Left ventricle myocardium superior (tissue), 1 donor: ENCODE results near the gene CHGA. TPM values are rescaled to one million over a fixed set of nuclear protein-coding genes. Genes with fewer than 3 reads are reported as not detected.

Experiments
- ATAC-seq: fragments of 200-7000 bp; cut with Tn5 transposase; one replicate; pipeline ENCODE4 v1.9.1; 2020; ENCODE audit warnings: mild to moderate bottlenecking, moderate library complexity
- DNase-seq: peaks from one replicate; pipeline ENCODE4 v3.0.0-alpha.2; 2020
- intact Hi-C: fragments of 100-400 bp; cut with micrococcal nuclease; formaldehyde crosslinking; loops from one replicate; pipeline ENCODE4 v1.11.0; 2022
- total RNA-seq: library from RNA; stranded (reverse); fragmentation: NEBNext Ultra II Directional; extraction: Animal tissue kit (Norgen Biotek cat#: 25700); gene quantifications from one replicate; pipeline ENCODE4 v1.2.1, GENCODE V29; 2021
- donor health status: DM: no; HTN: yes; CAD: no; lungs with severe emphysema.

Gene CHGA
- total RNA-seq, 1 donor from 2014 or later = not detected

DNA sequence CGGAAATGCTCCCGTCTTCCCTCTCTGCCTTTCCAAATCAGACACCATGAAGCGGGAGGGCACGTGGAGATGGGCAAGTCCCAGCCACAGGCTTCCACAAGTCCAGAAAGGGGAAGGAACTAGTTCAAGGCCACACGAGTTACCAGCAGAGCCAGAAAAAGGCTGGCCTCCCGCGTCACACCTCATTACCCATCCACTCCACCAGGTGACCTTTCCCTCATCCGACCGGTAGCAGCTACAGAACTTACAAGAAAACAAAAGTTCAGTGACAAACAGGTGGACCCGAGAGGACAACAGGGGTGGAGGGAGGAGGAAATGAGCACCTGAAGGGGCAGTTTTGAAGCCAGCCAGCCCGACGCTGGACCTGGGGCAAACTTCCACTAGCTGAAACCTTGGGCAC, 46.9 kb downstream of the CHGA start:
- no peak for DNase-seq
- ATAC-seq = no peak
- intact Hi-C loops = no loop called here

DNA sequence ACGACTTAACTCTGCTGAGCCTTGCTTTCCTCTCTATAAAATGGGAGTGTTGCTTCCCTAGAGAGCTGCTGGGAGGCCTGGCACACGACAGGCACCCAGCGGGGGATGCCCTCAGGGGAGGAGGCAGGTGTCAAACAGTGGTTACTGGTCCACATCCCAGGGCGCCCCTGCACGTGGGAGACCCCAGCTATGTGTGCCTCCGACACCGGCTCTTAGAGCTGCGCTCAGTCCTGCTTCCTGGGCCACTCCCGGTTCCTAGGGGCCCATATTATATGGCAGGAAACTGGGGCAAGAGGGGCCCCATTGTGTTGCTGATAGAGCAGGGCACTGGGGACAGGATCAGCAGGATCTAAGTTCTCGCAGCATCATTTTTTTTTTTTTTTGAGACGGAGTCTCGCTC, 47.3 kb downstream of the CHGA start:
- intact Hi-C loops = no loop called here
- no peak for ATAC-seq
- no peak for DNase-seq

- intact Hi-C loops = no loop called here
- DNase-seq (no peak), ATAC-seq (no peak)
Measured at GRCh38 chr14:92971601-92972180, 48.7 kb downstream of the CHGA start.

DNA sequence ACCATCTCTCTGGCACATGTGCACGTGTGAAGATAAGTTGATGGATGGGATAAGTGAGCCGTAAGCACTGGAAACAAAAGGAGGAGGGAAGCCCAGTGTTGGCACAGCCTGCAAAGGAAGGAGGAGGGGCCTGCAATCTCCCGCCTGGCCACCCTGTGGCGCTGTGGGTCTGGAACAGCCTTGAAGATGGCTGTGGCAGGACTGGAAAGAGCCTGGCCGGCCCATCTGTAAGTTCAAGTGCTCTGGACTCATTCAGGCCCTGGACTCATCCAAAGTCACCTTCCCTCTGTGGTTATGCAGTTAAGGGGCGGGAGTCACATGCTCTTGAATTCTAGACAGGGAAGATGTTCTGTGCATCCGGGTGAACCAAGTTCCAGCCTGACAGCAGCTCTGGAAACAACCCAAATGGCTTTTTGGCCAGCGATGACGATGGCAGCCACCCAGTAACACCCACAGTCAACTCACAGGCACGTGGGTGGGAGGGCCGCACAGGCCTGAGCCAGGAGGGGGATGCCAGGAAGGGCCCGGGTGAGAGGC, 50.4 kb downstream of the CHGA start:
- intact Hi-C loops = no loop called here
- DNase-seq (peak; percentile 90), ATAC-seq (peak; percentile 93)

- no peak for DNase-seq
- intact Hi-C loops = no loop called here
- peak; percentile 52 for ATAC-seq
Measured at GRCh38 chr14:92973798-92974372, 50.9 kb downstream of the CHGA start.

- DNase-seq (no peak), ATAC-seq (no peak)
- intact Hi-C loops = no loop called here
Measured at GRCh38 chr14:92974541-92975345, 51.8 kb downstream of the CHGA start.

DNA sequence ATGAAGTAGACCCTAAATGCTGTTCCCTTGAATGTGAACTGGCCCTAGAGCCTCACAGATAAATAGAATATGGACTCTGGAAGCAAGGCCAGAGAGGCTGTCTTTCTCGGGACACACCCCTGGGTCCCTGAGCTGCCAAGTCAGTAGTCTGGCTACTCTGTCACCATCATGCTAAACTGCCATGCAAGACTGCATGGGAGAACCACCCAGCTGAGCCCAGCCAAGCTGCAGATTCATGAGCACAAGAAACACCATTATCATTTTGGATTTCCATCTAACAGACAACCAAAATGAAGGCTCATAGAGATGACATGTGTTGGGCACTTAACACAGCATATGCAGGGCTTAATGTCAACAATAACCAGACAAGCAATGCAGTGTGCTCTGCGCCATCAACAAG, 53.3 kb downstream of the CHGA start:
- ATAC-seq = no peak
- intact Hi-C loops = no loop called here

GRCh38 chr14:92978229-92979021, 55.5 kb downstream of the CHGA start:
- DNase-seq = no peak
- no peak for ATAC-seq
- intact Hi-C loops = no loop called here

More for the DNA sequence above, 53.3 kb downstream of the CHGA start:
- DNase-seq = no peak

DNA sequence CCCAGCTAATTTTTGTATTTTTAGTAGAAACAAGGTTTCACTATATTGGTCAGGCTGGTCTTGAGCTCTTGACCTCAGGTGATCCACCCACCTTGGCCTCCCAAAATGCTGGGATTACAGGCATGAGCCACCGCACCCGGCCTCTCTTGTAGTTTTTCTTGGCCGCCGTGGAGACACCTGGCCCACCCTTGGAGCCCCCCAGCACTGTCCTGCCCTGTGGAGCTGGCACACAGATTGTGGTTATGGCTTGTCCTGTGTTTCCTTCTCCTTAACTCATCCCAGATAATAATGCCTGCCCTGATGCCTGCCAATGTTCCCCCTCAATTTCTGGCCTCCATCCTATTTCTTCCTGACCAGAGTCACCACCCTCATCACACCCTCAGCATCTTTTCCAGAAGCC, 57.9 kb downstream of the CHGA start:
- ATAC-seq = no peak
- intact Hi-C loops = no loop called here
- DNase-seq = no peak

- no peak for DNase-seq
- no peak for ATAC-seq
Measured at GRCh38 chr14:92981726-92982125, 58.8 kb downstream of the CHGA start.

DNA sequence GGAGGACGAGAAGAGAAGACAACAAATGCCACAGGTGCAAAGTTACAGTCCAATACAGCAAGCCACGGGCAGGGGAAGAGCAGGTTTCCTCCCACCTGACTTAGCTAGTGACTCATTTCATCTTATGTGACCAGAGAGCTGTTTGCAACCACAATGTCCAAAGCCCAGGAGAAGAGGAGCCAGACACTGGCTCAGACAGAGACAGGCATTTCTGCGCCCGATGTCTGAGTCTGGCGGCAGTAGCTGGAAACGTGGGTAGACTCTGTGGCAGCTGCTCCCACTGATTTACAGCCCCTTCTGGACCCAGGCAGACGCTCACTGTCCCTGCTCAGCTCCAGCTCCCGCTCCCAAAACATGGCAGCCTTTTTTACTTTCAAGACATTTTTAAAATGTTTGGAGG, 60.0 kb downstream of the CHGA start:
- intact Hi-C loops = no loop called here
- DNase-seq = no peak

More at GRCh38 chr14:92981726-92982125, 58.8 kb downstream of the CHGA start:
- intact Hi-C loops = no loop called here

GRCh38 chr14:92984082-92984788, 61.3 kb downstream of the CHGA start:
- no peak for ATAC-seq
- intact Hi-C loops = no loop called here
- no peak for DNase-seq

More for the DNA sequence above, 60.0 kb downstream of the CHGA start:
- no peak for ATAC-seq

Other genes with a start within 250 kb of the CHGA start
- 100.0 TPM for gene LGMN, start 174.5 kb upstream of the CHGA start, total RNA-seq
- gene GOLGA5, start 128.8 kb upstream of the CHGA start, total RNA-seq = 19.5 TPM
- gene ITPK1, start 192.8 kb downstream of the CHGA start, total RNA-seq = 136 TPM